T-helper 9 cell (primary cell): ENCODE results near the gene PIRT.

Experiments used
- DNase-seq: peaks from one replicate; pipeline ENCODE4 v3.0.0-alpha.2; 2020

The PIRT gene

DNA sequence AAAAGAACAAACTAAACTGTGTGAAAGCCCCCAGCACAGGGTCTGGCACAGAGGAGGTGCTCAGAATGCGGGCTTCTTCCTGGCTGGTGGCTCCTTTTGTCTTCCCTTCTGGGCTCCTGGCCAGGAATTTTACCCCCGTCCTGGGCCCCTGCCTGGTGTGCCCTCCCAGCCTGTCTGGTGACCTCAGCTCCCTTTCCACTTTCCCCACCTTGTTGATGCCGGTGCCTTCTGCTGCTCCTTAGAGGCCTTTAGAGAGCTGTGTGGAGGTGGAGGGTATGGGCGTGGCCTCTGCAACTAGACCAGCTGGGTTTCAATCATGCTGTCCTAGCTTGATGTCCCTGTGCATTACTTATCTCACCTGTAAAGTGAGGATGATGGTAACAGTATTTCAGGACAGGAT, 16.8 kb downstream of the PIRT start:
- no peak for DNase-seq

DNA sequence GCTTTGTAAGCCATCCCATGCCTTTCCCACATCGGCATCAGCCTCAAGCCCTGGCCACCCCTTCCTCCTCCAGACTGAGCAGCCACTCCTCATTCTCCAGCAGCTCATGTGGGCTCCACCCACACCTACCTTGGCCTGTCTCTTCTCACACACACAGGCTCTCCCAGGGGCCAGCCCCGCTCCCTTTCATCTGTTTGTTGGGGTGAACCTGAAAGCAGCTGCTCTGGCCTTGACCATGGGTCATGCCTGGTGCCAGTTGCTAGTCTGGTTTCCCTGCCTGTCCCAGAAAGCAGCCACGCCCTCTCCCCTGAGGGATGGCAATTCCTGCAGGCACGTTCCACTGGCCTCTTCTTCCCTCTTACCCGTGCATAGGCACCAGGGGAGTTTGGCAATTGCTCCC, 22.6 kb downstream of the PIRT start:
- no peak for DNase-seq

DNA sequence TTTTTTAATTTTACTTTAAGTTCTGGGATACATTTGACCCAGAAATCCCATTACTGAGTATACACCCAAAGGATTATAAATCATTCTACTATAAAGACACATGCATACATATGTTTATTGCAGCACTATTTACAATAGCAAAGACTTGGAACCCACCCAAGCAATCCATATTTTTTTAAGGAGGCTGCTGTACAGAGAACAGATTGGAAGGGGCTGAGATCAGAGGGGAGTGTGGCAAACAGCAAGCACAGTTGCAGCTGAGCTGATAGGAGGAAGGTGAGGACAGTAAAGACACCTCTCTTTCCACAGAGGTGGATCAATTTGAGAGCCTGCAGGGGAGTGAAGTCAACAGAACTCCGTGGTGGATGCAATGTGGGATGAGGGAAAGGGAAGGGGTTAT, 23.8 kb downstream of the PIRT start:
- no peak for DNase-seq

DNA sequence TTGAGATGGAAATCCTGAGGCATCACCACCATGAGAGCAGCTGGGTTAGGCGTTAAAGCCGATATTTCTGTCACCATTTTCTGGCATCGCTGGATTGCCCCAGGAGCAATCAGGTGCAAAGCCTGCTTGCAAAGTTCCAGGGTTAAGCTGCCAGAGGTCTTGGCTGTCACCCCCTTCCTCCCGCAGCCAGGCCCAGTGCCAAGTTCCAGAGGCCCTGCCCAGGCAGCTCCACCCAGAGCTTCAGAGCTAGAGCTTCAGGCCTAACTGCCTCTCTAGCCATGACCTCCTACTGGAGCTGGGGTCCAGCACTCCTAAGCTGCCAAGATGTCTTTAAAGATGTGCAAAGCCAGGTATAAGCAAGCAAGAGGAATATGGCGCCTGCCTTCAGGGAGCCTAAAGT, 25.2 kb downstream of the PIRT start:
- DNase-seq = no peak

DNA sequence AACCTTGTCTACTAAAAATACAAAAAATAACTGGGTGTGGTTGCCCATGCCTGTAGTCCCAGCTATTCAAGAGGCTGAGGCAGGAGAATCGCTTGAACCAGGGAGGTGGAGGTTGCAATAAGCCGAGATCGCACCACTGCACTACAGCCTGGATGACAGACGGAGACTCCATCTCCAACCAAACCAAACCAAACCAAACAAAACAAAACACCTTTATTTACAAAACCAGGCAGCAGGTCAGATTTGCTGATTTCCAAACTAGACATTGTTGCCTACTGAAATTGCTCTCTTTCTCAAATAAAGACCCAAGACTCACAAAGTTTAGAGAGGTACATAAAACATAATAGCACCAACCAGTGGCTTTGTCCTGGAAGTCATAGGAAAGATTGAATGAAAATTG, 28.3 kb downstream of the PIRT start:
- no peak for DNase-seq

DNA sequence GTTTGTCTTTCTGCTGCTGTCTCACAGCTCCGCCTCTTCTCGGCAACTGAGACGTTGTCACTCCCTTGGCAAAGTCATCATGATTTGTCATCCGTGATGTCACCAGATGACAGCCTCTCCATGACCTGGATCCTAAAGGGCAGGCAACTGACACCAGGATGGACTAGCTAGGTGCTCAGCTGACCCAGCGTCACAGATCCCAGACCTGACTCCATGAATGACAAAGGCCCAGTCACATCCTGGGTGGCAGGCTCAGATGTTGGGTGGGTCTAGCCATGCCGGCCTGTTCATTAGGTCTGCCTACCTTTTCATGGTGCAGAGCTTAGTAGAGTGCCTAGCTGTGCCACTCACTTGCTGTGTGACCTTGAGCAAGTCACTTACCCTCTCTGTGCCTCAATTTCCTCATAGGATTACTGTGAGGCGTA, 30.2 kb downstream of the PIRT start:
- no peak for DNase-seq

DNA sequence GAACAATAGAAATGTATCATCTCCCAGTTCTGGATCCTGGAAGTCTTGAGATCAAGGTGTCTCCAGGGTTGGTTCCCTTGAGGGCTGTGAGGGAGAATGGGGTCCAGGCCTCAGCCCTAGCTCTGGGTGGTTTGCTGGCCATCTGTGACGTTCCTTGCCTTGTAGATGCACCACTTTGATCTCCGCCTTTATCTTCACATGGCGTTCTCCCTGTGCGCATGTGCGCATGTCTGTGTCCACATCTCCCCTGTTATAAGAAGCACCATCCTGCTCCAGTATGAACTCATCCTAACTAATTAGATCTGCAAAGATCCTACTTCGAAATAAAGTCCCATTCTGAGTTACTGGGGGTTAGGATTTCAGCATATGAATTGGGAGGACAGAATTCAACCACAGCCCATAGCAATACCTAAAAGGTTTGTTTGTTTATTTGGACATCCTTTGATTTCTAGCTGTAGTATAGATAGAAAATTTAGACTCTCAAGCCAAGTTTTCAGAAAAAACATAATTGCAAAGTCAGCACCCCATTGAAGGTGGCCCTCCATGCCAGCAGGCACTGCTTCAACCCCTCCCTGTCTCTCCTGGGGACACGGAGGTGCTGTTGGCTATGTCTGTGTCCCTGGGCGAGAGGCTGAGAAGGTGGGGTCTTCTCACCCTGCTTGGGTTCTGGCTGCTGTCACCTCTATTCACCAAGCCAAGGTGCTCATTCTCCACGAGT, 31.2 kb downstream of the PIRT start:
- no peak for DNase-seq

DNA sequence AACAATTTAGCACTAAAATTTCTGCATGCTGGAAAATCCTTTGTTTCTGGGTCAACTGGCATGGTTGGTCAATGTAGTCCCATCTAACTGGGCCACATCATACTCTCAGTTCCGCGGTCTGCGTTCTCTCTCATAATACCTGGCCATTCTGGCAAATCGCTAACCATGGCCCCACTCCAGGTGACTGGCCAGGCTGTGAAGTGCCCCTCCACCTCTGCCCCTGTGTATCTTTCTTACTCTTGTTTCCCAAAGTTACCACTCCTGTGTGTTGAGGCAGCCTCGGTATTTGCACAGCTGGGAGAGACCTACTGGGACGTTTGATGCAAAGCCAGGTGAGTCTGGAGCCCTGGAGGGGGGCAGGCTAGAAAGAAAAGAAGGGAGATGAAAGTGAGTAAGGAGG, 32.0 kb downstream of the PIRT start:
- DNase-seq = no peak

DNA sequence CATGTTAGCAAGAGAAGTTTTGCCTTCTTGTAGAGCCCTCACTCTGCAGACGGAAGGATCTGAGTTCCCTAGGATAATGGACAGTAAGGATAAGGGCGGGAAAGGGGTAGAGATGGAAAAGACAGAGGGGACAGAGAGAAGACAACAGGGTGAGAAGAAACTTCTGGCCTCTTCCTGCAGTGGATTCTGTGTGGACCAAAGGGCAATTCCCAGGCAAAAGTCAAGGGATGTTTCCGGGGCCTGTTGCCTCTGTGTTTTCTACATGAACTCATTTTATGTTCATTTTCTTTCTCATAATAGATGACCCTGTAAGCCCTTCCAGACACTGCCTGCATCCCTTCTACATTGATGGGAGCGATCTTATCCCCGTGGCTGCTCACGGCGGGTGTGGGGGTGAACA, 33.3 kb downstream of the PIRT start:
- no peak for DNase-seq

DNA sequence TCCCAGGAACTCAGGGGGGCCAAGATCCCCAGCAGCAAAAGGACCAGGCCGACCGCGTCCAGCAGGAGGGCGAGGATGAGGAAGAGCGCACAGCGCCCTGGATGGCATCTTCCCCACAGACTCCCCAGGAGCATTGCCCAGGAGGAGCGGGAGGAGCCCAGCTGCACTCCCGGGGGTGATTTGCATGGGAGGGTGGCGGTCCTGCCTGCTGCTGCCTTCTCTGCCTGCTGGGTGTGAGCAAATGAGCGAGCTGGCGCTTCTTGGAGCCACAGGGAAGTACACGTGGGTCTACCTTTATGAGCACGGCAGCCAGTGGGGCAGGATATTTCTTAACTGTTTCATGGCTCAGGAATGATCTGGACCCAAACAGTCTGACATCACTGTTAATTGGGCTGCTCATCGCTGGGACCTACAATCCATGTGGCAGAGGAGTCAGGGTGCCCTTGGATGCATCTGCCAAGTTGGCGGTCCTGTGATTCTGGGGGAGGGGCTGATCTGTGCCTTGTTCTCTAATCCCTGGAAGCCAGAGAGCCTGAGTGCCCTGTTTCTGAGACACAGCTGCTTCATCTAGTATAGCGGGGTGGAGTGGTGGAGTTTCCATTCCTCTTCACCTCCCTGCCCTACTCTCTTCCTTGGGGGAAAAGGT, 33.9 kb downstream of the PIRT start, which contains the start of gene TMEM238L:
Gene TMEM238L (minus strand): TSS at position 270 of the 646 bp plus-strand sequence. CDS start 136 bp downstream, at position 134.
- no peak for DNase-seq

DNA sequence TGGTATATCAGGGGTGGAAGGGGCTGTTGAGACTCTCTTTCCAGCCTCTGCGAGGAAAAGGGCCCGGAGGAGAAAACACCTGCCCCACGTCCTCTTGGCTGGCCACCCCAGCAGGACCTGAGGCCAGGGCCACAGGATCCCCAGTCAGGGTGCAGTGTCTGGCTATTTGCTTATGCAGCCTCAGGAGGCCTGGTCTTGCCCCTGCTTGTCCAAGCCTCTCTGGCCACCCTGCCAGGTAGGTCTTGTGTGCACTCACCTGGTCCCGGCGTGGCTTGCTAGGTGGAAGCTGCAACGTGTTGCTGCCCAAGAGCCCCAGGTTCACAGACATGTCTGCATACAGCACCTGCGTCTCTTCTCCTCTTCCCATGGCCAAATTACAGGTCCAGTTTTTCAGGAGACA, 34.5 kb downstream of the PIRT start:
- DNase-seq = no peak

DNA sequence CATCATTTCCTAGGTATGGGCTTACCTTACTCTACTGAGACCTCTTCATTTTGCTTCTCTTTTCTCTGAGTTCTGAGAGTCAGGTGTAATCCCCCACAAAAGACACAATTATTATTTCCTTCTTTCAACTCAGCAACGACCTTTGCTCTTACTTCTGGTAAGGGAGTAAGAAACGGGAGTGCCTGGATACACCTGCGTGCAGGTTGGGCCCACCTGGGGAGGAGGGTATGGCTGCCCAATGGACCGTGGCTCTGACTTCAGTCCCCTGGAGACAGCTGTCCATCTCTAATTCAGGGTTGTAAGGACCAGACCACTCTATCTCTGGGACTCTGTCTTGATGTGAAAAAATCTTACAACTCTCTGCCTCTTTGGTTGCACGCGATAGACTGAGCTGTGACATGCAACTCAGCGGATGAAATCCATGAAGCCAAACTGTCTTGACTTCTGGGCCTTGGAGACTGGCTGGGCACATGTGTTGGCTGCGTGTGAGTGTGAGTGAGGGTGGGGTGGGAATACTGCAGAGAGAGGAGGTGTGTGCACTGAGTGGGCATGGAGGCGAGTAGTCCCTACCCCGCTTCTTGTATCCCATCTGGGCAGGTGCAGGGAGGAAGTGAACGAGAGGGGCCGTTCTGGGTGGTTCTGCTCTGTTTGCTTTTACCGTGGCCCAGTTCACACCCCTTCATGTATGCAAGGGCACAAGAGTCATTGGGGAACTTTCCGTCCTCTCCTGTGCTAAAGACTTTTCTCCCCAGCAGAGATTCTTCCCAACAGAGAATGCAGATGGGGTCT, 35.2 kb downstream of the PIRT start:
- DNase-seq = no peak

DNA sequence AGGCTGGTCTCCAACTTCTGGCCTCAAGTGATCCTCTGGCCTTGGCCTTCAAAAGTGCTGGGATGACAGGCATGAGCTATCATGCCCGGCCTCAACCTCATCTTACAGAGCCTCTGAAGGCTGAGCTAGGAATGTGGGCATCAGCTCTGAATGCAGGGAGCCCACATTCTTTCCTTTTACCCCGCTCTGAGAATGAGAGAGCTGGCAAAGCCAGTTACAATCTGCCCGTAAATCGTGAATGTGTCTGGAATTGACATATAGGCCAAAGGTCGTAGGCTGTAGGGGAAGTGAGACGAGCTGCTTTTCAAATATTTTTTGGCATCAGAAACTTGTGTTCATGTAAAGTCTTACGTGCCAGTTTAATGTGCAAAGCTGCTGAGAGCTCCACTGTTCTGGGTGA, 38.5 kb downstream of the PIRT start:
- DNase-seq = no peak

DNA sequence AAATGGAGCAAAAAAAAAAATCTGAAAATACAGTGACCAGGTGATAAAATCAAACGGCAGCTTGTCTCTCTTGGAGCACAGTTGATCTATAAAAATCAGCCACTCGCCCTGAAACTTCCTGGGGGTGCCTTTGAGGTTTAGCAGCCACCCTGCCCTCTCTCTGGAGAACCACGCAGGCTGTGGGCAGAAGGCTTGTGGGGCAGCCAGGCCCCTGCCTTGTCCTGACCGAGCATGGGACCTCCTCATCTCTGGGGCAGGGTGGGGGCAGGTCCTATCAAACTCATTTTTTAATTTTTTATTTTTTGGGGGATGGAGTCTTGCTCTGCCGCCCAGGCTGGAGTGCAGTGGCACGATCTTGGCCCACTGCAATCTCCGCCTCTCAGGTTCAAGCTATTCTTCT, 39.0 kb downstream of the PIRT start:
- no peak for DNase-seq

DNA sequence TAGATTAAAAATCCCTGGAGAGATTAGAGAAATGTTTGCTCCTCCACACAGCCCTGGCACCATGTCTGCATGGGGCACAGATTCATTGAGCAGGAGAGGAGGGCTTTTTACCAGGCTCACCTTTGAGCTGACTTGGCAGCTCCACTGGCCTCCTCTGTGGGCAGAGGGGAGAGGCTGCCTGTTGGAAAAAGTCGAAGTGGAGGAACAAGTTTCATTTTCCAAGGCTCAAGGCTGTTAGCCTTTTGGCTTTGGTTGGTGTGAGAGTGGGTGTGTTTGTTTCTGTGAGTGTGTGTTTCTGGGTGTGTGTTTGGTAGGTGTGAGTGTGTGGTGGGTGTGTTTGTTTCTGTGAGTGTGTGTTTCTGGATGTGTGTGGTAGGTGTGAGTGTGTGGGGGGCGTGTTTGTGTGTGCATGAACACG, 39.5 kb downstream of the PIRT start:
- DNase-seq = no peak

DNA sequence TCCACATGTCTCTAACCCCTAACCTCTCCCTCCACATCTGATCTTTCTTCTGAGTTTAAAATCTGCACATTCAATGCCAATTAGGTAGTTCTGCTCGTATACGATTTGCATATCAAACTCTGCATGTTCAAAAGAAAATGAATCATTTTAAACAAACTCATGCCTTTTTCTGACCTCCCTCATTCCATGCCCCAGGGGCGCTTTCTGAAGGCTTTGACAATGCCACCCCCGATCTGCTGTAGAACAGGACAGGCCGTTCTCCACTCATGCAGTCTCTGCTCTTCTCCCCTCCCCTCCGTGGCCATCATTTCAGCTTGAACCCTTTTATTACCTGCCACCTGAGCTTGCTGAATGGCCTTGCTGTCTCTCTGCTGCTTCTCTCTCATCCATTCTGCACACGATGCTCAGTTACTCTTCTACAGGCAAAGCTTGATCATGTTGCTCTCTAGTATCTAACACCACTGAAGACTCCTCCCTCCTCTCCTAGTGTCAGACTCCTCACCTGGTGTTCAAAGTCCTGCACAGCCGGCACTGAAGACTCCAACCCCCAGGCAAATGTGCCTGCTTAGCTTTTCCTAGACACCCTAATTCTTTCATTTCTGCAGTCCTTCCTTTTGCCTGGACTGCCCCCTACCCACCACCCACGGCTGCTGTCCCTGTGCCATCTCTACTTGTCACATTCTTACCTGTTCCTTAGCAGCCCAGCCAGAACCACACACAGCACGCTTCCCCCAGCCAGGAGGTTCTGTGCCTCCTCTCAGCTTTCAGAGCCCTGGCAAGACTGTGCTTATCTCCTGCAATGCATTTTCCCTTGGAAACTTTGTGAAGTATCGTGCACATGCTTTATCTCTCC, 40.2 kb downstream of the PIRT start:
- no peak for DNase-seq

DNA sequence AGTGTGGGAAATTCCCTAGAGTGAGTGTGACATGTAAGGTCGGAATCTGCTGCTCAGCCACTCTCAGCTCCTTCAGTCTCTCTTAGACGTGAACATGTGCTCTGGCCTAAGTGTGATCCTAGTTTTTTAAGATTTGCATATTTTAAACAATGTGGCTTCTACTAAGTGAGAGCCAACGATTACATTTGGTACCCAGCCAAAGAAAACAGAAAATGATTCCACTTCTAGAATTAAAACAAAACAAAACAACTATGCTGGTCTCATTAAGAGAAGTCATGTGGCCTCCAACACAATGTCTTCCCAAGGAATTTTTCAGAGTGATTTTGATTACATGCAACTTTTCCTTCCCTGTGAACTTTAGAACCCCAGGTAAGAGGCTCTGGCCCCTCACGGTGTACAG, 44.1 kb downstream of the PIRT start:
- DNase-seq = no peak

DNA sequence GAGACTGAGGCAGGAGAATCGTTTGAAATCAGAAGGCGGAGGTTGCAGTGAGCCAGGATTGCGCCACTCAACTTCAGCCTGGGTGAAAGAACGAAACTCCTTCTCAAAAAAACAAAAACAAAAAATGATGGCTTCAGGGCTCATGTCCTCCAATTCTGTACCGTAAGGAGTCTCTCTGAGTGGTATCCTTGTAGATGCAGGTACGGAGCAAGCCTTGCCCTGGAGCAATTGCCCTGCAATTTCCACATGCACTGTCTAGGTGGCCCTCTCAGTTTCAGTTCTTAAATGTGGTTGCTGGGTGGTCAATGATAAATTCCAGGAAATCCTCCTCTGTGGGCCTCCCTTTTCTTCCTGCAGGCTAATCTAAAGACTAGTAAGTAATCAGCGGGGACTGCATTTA, 44.6 kb downstream of the PIRT start:
- DNase-seq = no peak

DNA sequence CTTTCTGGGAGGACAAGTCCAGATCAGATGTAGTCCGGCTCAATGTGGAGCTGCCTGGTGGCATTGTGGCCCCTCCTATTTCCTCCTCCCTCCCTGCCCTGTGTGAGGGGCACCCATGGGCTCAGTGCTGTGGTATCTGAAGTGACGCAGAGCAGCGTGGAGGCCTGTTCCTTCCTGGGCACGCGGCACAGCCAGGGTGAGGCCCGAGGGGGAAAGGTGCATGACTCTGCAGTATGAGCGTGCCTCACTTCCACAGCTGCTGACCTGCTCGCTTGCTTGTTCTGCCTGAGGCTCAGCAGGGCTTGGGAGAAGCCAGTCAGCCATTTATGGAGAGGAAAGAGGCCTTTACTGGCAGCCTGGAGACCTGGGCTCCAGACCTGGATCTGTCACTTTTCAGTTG, 45.7 kb downstream of the PIRT start:
- DNase-seq = no peak

DNA sequence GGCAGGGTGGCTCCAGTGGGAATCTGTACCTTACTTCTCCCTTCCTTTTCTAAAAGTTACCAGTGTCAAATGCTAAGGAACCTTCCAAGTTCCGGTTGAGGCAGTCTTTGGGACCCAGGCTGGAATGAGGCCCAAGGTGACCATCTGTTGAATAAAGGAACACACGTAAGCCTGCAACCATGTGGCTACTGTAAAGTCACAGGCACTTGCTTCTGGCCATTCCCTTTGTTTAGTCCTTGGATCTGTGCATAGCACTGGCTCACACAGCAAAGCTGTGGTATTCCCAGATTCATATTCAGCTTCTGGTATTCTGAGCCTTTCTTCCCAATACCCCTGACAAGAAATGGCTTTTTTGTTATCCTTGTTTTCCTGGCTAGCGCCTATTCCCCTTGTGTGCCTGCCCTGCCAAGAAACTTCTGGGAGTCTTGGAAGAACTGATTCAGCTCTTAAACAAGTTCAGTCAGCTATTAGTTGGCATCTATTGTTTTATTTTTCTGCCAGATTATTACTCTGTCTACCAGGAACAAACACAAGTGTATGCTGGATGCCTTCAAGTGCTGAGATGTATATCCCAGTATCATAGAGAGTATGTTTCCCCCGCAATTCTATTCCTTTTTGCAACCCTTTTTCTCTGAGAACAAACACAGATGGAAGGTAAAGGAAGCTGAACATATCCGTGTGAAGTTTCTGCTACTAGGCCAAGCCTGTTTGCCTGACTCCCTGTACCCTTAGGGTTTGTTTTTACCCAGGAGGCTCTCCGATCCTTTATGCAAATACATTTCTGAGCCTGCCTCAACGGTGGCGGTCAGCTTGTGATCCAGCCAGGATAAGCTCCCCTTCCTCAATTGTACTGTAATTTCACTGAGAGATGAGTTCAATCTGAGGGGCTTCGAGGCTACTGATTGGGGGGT, 47.1 kb downstream of the PIRT start:
- no peak for DNase-seq

DNA sequence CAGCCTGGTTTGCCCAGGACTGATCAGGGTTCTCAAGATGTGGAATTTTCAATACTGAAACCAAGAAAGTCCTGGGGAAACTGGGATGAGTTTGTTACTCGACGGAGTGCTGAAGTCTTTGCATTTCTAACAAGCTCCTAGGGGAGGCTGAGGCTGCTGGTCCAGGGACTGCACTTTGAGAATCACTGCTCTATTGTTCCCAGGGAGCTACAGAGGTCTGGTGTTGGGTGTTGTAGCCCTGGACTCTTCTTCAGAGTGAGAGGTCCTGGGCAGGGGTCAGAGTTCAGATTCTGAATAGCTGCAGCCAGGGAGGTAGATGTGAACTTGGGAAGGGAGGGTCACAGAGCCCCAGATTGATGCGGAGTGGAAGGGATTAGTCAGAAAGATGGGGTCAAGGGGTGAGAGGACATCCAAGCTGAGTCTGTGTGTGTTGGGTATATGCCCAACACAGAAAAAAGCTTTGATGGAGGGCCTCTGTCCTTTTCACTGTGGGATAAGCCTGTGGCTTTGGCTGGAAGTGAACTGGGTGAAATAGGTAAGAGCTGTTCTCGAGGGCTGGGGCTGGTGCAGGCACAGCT, 48.1 kb downstream of the PIRT start:
- DNase-seq = no peak
